ENCODE data around the gene SERAC1. TPM values are rescaled to one million over a fixed set of nuclear protein-coding genes. Genes with fewer than 3 reads are reported as not detected.

SERAC1 gene
- total RNA-seq, 1 experiment from 2014 or later: 7.6 TPM

- Histone ChIP-seq H3K79me2 (ENCODE audit: insufficient read depth, low read length) (no peaks in the 10 kb centered on the region), H4K20me1 (ENCODE audit: control insufficient read depth, insufficient read depth, insufficient read length) (no peaks in the 10 kb centered on the region), H4K8ac (replicated peaks; ENCODE audit: insufficient read length, low read depth, low read length) (no peak overlapping the region), H3K56ac (ENCODE audit: insufficient read length, low read depth, low read length) (no peak overlapping the region), H3K4me1 (ENCODE audit: insufficient read depth, low read length) (no peaks in the 10 kb centered on the region), H2BK12ac (ENCODE audit: insufficient read length, low read depth, low read length) (no peak overlapping the region), H3K4me2 (ENCODE audit: insufficient read depth, insufficient read length, low read length) (no peak overlapping the region), H3K4ac (ENCODE audit: low read depth, low read length) (no peak overlapping the region), H3K79me1 (ENCODE audit: insufficient read depth, low read depth, low read length, poor library complexity, severe bottlenecking) (no peaks in the 10 kb centered on the region), H4K91ac (ENCODE audit: insufficient read length, low read depth, low read length) (no peak overlapping the region), H3K23me2 (ENCODE audit: insufficient read length, low read depth, low read length, poor library complexity, severe bottlenecking) (no peaks in the 10 kb centered on the region), H3T11ph (ENCODE audit: low read length) (no peak overlapping the region), H4K5ac (ENCODE audit: insufficient read length, low read depth, low read length) (no peak overlapping the region), H3K27me3 (ENCODE audit: insufficient read depth, low read length) (no peaks in the 10 kb centered on the region; the same call in 1 of the 2 replicates), H3K27ac (ENCODE audit: insufficient read length, low read depth, low read length) (no peak overlapping the region), H2AK5ac (ENCODE audit: insufficient read length, low read length) (no peak overlapping the region), H2BK20ac (ENCODE audit: low read depth, low read length, poor library complexity, severe bottlenecking) (no peak overlapping the region), H3K23ac (ENCODE audit: insufficient read length, low read depth, low read length) (no peak overlapping the region), H2BK15ac (ENCODE audit: low read depth, low read length) (no peak overlapping the region), H3K14ac (ENCODE audit: insufficient read depth, low read length) (no peak overlapping the region), H3K18ac (ENCODE audit: insufficient read length, low read depth, low read length) (no peak overlapping the region), H2BK5ac (ENCODE audit: insufficient read length, low read length) (no peak overlapping the region), H3K9ac (ENCODE audit: extremely low read depth, insufficient read length, low read length) (no peak overlapping the region), H3K9me3 (ENCODE audit: control insufficient read depth, low read depth, low read length) (no peaks in the 10 kb centered on the region), H2BK120ac (ENCODE audit: low read depth, low read length, poor library complexity, severe bottlenecking) (no peak overlapping the region), H2AFZ (ENCODE audit: low read length) (no peak overlapping the region)
- Mint-ChIP-seq H3K4me3 (no peak overlapping the region), H3K4me1 (no peaks in the 10 kb centered on the region), H3K36me3 (ENCODE audit: insufficient read depth in 1 of 3, low read depth in 3 of 3) (peaks cover 4 to 19% (median 13%) of the 10 kb centered on the region in 3 experiments; a peak in 5 of 7 replicates), H3K9me3 (no peaks in the 10 kb centered on the region), H3K27me3 (ENCODE audit: low read depth) (no peaks in the 10 kb centered on the region), H3K27ac (no peak overlapping the region)
- no CpG with 5 or more reads among the region's 5 CpGs for WGBS (ENCODE audit: extremely low coverage, insufficient read length, low lambda C conversion rate)
- no peak for DNase-seq
- no peak for TF ChIP-seq CTCF (conservative IDR thresholded peaks at IDR 0.05)
Measured at GRCh38 chr6:158110986-158111385, 57.1 kb downstream of the SERAC1 start.

Data from H9 (cell line).